Measurements from ENCODE around the gene SP2.

The SP2 gene

GRCh38 chr17:47862621-47863440 lies 33.2 kb upstream of the SP2 start:
- Mint-ChIP-seq H3K4me1 (peaks cover 31% of the 10 kb centered on the region), H3K36me3 (peaks cover 2% of the 10 kb centered on the region), H3K27ac (peak overlapping the region; percentile 90), H3K27me3 (peaks cover 5% of the 10 kb centered on the region), H3K9me3 (no peaks in the 10 kb centered on the region), H3K4me3 (peak overlapping the region; percentile 35)

- Mint-ChIP-seq H3K4me3 (no peak overlapping the region), H3K27me3 (no peaks in the 10 kb centered on the region), H3K9me3 (no peaks in the 10 kb centered on the region), H3K4me1 (peaks cover 31% of the 10 kb centered on the region), H3K27ac (peak overlapping the region; percentile 82), H3K36me3 (no peaks in the 10 kb centered on the region)
Measured at GRCh38 chr17:47864791-47865216, 31.2 kb upstream of the SP2 start.

GRCh38 chr17:47866941-47867340 lies 29.1 kb upstream of the SP2 start:
- H3K4me1 Mint-ChIP-seq, result peaks cover 31% of the 10 kb centered on the region
- H3K27ac Mint-ChIP-seq, result no peak overlapping the region
- peaks cover 8% of the 10 kb centered on the region for H3K27me3 Mint-ChIP-seq
- no peaks in the 10 kb centered on the region for H3K9me3 Mint-ChIP-seq
- no peak overlapping the region for H3K4me3 Mint-ChIP-seq
- no peaks in the 10 kb centered on the region for H3K36me3 Mint-ChIP-seq

DNA sequence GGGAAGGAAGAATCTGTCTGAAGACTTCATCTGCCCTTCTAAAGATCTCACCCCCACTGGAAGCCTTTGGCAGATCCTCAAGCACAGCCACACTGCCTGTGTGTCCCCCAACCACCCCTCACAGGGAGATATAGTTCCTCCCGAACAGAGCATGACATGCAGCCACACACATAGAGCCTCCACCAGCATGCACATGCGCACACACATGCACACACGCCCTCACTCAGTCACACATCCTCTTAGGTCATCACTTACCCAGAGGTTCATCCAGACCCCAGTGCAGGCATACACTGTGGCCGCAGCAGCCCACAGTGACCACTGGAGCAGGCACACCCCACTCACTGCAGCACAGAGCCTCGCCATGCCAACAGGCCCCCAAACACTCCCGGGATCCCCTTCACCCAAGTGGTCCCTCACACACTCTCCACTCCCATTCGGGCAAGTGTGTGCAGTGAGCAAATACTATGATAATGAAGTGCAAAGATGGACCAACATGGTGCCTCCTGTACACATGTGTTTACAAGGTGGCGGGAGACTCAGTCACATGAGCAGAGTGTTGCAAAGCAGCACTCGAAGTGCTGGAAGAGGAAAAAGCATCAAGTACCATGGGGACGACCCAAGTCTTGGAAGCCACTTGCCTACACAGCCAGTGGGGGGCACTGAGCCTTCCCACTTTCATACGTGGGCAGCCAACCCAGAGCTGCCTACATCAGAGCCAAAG lies 28.1 kb upstream of the SP2 start:
- no peaks in the 10 kb centered on the region for H3K36me3 Mint-ChIP-seq
- no peak overlapping the region for H3K27ac Mint-ChIP-seq
- peaks cover 9% of the 10 kb centered on the region for H3K27me3 Mint-ChIP-seq
- no peak overlapping the region for H3K4me3 Mint-ChIP-seq
- H3K9me3 Mint-ChIP-seq, result no peaks in the 10 kb centered on the region
- H3K4me1 Mint-ChIP-seq, result peaks cover 24% of the 10 kb centered on the region

GRCh38 chr17:47869114-47869513 lies 26.9 kb upstream of the SP2 start:
- peaks cover 17% of the 10 kb centered on the region for H3K4me1 Mint-ChIP-seq
- H3K27me3 Mint-ChIP-seq, result peaks cover 15% of the 10 kb centered on the region
- H3K9me3 Mint-ChIP-seq, result no peaks in the 10 kb centered on the region

DNA sequence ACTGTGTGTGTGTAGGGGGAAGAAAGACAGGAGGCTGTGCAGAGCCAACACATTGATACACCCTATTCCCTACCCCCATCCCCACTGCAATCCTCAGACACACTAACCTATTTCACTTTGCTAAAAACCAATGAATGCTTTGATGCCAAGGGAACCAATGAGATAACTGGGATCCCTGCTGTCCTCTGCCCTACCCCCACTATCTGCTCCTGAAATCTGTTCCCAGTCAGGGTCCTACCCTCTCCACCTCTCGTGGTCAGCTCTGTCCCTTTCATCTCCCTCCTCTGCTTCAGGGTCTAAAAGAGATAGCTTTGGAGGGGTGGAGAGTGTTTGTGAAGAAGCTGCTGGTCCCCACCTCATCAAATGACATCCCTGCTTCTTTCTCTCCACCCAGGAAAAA lies 26.0 kb upstream of the SP2 start:
- H3K36me3 Mint-ChIP-seq, result no peaks in the 10 kb centered on the region
- no peak overlapping the region for H3K4me3 Mint-ChIP-seq
- H3K27ac Mint-ChIP-seq, result no peak overlapping the region
- H3K9me3 Mint-ChIP-seq, result no peaks in the 10 kb centered on the region
- H3K27me3 Mint-ChIP-seq, result peaks cover 15% of the 10 kb centered on the region
- peaks cover 8% of the 10 kb centered on the region for H3K4me1 Mint-ChIP-seq

More at GRCh38 chr17:47869114-47869513, 26.9 kb upstream of the SP2 start:
- H3K4me3 Mint-ChIP-seq, result no peak overlapping the region
- H3K36me3 Mint-ChIP-seq, result no peaks in the 10 kb centered on the region
- no peak overlapping the region for H3K27ac Mint-ChIP-seq

GRCh38 chr17:47871048-47871447 lies 25.0 kb upstream of the SP2 start:
- H3K27me3 Mint-ChIP-seq, result peaks cover 15% of the 10 kb centered on the region
- H3K27ac Mint-ChIP-seq, result no peak overlapping the region
- no peak overlapping the region for H3K4me3 Mint-ChIP-seq
- H3K9me3 Mint-ChIP-seq, result no peaks in the 10 kb centered on the region
- no peaks in the 10 kb centered on the region for H3K36me3 Mint-ChIP-seq
- peaks cover under 1% of the 10 kb centered on the region for H3K4me1 Mint-ChIP-seq

DNA sequence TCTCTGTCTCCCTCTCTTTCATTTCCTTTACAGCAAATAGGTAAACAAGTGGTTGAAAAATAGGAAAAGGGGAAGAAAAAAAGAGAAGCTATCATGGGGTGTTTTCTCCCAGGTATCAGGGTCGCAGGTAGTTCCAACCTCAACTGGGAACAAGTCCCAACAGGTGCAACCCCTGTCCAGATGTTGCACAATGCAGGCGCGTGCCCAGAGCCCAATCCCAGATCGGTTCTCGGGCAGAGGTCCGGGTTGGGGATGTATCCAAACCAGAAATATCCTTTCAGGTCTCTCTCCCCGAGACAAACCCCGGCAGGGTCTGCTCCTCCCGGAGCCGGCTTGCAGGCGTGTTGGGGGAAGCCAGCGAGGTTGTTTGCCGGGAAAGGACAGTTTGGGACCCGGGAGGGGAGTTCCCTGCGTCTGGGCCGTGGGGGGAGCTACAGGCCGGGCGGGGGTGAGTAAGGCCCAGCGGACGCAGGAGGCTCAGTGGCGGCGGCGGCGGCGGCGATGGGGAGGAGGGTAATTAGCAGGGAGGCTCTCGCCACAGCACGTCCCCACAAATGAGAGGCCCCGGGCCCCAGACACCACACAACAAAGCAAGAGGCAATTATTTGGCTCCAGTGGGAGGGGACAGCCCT lies 23.9 kb upstream of the SP2 start:
- H3K27ac Mint-ChIP-seq, result no peak overlapping the region

GRCh38 chr17:47872651-47873161 lies 23.3 kb upstream of the SP2 start:
- Mint-ChIP-seq H3K27ac (no peak overlapping the region), H3K4me3 (no peak overlapping the region), H3K27me3 (peaks cover 15% of the 10 kb centered on the region), H3K9me3 (no peaks in the 10 kb centered on the region), H3K36me3 (no peaks in the 10 kb centered on the region), H3K4me1 (no peaks in the 10 kb centered on the region)

More for the DNA sequence above, 23.9 kb upstream of the SP2 start:
- Mint-ChIP-seq H3K36me3 (no peaks in the 10 kb centered on the region), H3K9me3 (no peaks in the 10 kb centered on the region), H3K27me3 (peaks cover 15% of the 10 kb centered on the region), H3K4me1 (no peaks in the 10 kb centered on the region), H3K4me3 (no peak overlapping the region)

- H3K9me3 Mint-ChIP-seq, result no peaks in the 10 kb centered on the region
- no peaks in the 10 kb centered on the region for H3K4me1 Mint-ChIP-seq
- no peak overlapping the region for H3K27ac Mint-ChIP-seq
- H3K27me3 Mint-ChIP-seq, result peaks cover 15% of the 10 kb centered on the region
- no peak overlapping the region for H3K4me3 Mint-ChIP-seq
- H3K36me3 Mint-ChIP-seq, result no peaks in the 10 kb centered on the region
Measured at GRCh38 chr17:47873200-47874090, 22.6 kb upstream of the SP2 start.

DNA sequence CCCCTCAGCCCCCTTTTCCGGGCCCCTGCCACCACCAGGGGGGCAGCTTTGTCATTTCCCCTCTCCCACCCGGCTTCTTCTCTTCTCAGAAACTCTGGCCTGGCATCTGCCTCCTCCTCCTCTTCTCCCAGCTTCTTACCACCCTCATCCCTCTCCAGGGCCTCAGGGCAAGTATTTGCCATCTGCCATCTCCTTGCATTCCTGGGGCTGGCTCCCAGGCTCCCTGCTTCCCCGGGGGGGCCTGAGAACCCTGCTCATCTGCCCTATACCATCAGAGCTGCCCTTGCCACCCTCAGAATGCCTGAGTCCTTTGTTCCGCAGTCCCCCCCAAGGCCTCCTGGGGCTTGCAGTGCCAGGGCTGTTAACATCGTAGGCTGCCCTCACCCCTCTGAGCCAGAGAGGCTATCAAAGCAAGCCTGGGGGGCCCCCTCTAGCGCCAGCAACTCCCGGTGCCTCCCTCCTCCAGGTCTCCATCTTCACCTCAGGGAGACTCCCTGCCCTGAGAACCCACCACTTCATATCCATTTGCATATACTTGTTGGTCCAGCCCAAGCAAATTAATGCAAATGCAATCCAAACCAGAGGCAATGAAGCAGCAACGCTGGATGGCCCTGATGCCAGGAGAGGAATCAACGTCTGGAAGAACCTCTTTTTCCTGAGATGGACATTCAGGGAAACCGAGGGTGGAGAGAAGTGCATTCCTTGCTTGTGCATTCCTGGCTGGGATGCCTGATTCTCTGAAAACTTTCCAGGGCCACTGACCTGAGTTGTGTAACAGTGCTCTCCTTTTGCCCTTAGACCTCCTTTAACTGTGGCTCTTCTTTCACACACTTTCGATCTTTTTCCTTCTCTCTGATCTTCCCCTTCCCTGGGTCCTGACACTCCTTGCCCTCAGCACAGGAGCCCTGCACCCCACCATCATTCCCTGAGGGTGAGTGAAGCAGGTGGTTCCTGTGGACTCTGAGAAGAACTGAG lies 20.7 kb upstream of the SP2 start:
- Mint-ChIP-seq H3K4me3 (no peak overlapping the region), H3K27ac (no peak overlapping the region)

DNA sequence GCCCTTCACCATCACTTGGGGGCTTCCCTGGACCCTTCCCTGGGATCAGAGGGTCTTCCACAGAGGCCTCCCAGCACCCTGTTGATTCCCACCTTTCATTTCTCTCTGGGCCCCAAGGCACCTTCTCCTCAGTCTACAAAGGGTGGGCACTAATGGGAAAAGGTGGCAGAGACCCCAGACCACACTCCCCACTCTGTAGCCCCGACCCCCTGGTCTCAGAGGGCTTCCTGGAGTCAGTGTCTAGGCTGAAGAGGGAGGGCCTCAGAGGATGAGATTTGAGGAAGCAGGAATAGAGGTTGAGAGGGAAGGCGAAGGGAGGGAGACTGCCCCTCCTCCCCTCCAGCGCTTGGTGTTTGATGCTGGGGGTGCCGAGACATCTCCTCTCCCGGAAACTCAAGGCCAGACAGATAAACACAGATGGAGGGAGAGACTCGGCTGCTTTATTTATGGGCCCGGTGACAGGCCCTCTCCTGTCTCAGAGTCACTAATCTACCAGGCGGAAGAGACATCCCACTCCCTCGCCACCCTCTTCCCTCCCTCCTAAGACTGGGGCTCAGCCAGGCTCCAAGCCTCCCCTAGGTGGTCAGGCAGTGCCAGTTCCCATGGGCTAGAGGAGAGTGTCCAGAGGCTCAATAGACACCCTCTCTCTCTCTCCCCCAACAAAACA lies 18.5 kb upstream of the SP2 start:
- peaks cover 6% of the 10 kb centered on the region for H3K4me1 Mint-ChIP-seq
- no peak overlapping the region for H3K4me3 Mint-ChIP-seq
- H3K9me3 Mint-ChIP-seq, result no peaks in the 10 kb centered on the region
- H3K36me3 Mint-ChIP-seq, result no peaks in the 10 kb centered on the region
- H3K27me3 Mint-ChIP-seq, result peaks cover 6% of the 10 kb centered on the region
- H3K27ac Mint-ChIP-seq, result no peak overlapping the region

More for the DNA sequence above, 20.7 kb upstream of the SP2 start:
- Mint-ChIP-seq H3K36me3 (no peaks in the 10 kb centered on the region), H3K9me3 (no peaks in the 10 kb centered on the region), H3K4me1 (peaks cover 6% of the 10 kb centered on the region), H3K27me3 (peaks cover 15% of the 10 kb centered on the region)

DNA sequence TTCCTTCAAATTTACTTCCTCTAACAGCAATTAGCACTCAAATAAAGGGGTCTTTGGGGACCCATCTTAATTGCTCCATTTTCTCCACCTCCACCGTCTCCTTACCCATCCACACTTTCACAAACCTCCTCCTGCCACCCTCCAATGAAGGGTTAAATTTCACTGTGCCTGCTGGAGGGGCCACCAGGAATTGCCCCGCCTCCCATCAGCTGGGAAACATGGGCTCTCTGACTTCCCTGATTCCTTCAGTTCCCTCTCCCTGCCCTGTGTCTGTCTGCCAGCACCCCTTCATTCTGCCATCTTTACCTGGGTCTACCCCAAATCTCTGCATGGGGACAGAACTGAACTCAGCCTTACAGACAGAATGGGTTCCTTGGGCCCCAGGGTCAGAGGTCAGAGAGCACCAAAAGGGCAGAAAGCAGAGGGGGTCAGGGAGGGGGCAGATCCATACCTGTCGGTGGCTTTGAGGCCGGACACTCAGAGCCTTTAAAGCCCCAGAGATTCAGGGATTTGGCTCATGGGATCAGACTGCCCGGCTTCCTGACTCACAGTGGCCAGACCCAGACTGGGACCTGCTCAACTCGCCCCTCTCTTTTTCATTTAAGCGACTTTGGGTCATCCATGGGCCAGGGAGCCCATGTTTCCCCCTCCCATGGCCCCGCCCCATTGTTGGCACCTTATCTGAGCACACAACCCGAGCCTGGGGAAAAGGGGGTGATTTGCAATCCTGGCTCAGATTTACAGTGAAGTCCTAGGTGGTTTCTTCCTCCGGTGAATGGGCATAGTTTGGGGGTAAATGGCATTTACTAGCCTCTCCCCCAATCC lies 17.6 kb upstream of the SP2 start:
- H3K36me3 Mint-ChIP-seq, result no peaks in the 10 kb centered on the region
- H3K27me3 Mint-ChIP-seq, result peaks cover 6% of the 10 kb centered on the region
- no peak overlapping the region for H3K4me3 Mint-ChIP-seq
- no peaks in the 10 kb centered on the region for H3K9me3 Mint-ChIP-seq
- peak overlapping the region; percentile 4 for H3K27ac Mint-ChIP-seq
- H3K4me1 Mint-ChIP-seq, result peaks cover 14% of the 10 kb centered on the region
